HG03045 (cell line): ENCODE data around the gene RBAK.
"Not testable (repeated sequence)": the region's sequence is repeated elsewhere in the genome, so short reads cannot be mapped to it uniquely, and the experiment has no call there.

Experiments
- ATAC-seq: cut with Tn5 transposase; IDR thresholded peaks from one replicate; pipeline ENCODE4 v1.9.1; 2021; ENCODE audit warnings: mild to moderate bottlenecking, moderate library complexity; ENCODE audit not compliant: unreplicated experiment

The RBAK gene

GRCh38 chr7:5045558-5046396 lies at the start of gene RBAK:
Gene RBAK, plus strand, starts transcription at chr7:5045860. Its CDS starts 2,217 bp downstream, at chr7:5048077.
- peak; percentile 100 for ATAC-seq

- no peak for ATAC-seq
These were observed 48.9 kb upstream of the RBAK start for GRCh38 chr7:4996696-4997222.

- ATAC-seq = no peak
These were observed 47.4 kb upstream of the RBAK start for GRCh38 chr7:4998244-4998643.

- ATAC-seq = no peak
These were observed 46.8 kb upstream of the RBAK start for GRCh38 chr7:4998910-4999309.

DNA sequence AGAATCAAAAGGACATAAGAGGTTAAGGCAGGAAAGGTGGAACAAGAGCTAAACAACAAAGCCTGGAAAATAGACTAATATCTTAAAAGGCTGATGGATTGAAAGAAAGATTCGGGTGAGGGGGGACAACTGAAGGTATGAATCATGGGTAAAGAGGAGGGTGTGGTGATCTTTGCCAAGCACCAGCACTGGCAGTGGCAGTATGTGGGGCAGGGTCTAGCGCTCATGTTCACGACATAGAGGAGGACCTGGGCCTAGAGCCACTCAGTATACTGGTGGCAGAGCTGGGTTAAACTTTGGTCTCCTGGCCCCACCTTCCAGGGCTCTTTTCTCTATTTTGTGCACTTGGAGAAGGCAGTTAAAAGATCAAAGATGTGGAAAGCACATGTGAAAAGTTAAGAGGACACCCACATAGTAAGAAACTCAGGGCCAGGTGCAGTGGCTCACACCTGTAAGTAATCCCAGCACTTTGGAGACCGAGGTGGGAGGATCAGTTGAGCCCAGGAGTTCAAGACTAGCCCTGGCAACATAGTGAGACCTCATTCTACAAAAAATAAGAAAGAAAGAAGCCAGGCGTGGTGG lies 46.2 kb upstream of the RBAK start:
- no peak for ATAC-seq

DNA sequence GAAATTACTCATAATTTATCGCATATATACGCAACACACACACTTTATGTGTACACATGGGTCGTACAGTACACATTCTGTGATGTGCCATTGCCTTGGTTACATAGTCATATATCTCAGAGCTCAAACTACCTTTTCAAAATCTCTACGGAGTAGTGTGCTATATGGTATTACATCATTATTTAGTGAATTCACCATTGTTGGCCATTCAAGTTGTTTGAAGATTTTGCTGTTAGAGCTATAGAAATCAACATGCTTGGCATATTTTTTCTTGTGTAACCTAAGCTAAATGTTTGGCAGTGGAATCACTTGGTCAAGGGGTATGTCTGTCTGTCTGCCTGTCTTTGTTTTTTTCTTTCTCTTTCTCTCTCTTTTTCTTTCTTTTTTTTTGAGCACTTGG lies 44.7 kb upstream of the RBAK start:
- no peak for ATAC-seq

GRCh38 chr7:5001911-5002310 lies 43.7 kb upstream of the RBAK start:
- ATAC-seq = no peak

DNA sequence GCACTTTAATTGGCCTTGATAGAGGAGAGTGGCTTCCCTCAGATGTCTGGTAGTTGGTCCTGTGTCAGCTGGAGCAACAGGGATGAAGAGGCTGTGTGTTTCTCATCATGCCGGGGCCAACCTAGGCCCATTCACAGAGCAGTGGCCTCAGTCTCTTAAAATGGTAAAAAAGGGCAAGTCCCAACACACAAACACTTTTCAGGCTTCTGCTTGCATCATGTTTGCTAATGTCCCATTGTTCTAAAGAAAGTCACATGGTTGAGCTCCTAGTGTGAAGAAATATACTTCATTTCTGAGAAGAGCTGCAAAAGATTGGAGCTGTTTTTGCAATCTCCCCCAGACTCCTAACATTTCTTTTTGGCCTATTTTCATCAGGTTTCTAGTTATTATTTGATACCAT lies 40.6 kb upstream of the RBAK start:
- ATAC-seq = no peak

- no peak for ATAC-seq
These were observed 32.7 kb upstream of the RBAK start for GRCh38 chr7:5012985-5013384.

GRCh38 chr7:5015936-5016335 lies 29.7 kb upstream of the RBAK start:
- not testable (repeated sequence) for ATAC-seq

DNA sequence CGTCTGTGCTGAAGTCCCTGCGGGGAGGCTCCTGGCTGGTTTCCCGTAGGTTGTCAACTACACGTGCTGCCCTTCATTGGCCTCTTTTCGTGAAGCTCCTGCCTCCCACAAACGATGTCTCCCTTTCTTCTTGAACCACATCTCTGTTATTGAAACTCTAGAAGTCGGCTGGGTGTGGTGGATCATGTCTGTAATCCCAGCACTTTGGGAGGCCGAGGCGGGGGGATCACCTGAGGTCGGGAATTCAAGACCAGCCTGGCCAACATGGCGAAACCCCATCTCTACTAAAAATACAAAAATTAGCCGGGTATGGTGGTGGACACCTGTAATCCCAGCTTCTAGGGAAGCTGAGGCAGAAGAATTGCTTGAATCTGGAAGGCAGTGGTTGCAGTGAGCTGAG lies 28.0 kb upstream of the RBAK start:
- ATAC-seq = not testable (repeated sequence)

- ATAC-seq = no peak
These were observed 25.6 kb upstream of the RBAK start for GRCh38 chr7:5020098-5020497.

GRCh38 chr7:5020976-5021550 lies 24.6 kb upstream of the RBAK start:
- ATAC-seq = not testable (repeated sequence)

GRCh38 chr7:5023626-5024025 lies 22.0 kb upstream of the RBAK start:
- not testable (repeated sequence) for ATAC-seq

DNA sequence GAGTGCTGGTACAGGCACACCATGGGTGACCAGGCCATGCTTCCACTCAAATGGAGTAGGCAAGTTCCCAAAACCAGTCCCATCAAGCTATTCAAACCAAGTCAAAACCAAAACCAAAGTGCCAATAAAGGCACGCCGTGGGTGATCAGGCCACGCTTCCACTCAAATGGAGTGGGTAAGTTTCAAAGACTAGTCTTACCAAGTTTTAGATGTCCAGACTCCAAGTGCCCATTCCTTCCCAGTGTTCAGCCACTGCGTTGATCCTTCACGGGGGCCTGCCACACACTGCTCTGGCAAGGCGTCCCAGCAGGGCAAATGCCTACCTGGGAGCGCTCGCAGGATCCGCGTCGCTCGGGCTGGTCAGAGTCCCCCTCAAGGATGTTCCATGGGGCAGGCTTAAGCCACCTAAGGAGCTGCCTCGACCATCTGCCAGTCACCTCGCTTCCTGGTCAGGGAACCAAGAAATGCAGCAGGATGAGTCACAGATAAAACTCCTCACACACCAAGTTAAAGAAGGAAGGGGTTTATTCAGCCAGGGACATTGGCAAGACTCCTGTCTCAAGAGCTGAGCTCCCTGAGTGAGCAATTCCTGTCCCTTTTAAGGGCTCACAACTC lies 17.8 kb upstream of the RBAK start:
- not testable (repeated sequence) for ATAC-seq

DNA sequence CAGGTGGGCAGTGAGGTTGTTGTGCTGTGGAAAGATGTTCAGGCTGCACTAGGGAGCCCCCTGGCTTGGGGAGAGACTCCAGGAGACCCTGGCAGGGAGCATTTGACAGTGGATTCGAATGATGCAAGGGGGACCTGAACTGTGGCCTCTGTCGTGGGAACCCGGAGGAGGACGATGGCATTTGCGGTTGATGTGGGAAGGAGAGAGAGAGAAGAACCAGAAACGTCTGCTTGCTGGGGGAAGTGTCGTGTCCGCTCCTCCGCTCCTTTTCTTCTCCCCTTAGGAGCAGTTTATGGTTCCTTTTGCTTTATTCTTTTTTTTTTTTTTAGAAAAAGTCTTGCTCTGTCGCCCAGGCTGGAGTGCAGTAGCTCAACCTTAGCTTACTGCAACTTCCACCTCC lies 12.5 kb upstream of the RBAK start:
- ATAC-seq = not testable (repeated sequence)

DNA sequence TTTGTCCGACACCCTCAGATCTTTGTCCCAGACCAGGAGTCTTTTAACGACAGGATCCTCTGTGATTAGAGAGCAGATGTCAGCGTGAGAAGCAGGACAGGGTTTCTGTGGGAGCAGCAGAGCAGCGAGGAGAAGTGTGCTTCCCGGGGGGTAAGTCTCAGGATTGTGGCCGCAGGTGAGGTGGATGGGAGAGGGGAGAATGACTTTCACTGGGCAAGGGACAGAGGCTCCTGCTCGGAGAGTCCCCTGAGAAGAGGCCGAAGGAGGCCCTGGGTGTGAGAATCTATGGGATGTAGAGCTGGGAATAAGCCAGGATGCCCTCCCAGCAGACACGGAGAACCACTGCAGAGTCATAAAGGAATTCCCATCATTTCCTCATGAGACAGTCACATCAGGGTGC lies 10.4 kb upstream of the RBAK start:
- no peak for ATAC-seq

- ATAC-seq = no peak
These were observed 9.2 kb upstream of the RBAK start for GRCh38 chr7:5036446-5036845.

DNA sequence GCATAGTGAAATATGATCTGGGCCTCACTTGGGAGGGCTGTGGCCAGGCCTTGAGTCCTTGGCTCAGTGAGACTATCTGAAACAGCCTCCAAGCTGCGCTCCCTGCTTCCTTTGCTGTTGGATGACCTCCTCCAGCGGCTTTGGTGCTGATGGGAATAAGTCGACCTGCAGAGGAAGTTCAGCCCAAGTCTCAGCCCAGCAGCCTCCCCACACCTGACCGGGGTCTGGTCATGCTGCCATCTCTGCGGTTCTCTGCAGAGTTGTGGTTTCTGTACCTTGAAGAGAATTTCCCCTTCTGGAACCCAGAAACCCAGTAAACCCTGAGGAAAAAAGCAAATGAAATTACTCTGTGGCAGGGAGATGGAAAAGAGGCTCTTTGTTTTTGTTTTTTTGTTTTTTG lies 4.6 kb upstream of the RBAK start:
- ATAC-seq = no peak

DNA sequence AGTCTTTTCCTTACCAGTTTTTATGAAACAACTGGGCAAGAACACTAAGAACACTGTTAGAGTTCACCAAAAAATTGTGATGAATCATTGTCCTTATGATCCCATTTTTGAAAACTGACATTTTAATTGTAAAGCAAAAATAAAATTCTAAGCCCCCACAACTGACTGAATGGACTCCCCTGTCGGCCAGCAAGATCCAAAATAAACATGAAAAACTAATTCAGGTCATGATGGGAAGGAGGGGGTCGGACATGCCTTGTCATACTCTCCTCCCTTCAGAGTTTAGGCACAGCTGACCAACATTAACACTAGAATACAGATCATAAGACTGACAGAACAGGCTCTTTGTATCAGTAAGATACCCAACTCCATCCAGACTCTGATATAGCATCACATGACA lies 2.0 kb upstream of the RBAK start:
- no peak for ATAC-seq

DNA sequence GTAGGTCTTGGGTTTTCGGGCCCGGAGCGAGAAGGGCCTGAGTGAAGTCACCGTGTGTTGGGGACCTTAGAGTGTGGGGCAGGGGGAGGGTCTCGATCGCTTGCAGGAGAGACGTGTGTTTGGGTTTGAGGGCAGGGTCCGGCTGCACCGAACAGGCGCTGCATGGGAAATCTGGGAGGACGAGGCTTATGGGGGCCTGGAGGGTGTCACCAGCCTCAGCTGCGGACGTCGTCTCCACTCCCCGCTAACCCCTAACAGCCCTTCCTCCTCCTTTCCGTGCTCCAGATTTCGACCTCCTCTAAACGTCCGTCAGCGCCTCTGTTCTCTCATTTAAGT lies 705 bp downstream of the RBAK start:
- ATAC-seq = not testable (repeated sequence)

GRCh38 chr7:5047127-5047526 lies 1.5 kb downstream of the RBAK start:
- ATAC-seq = not testable (repeated sequence)
